Breast epithelium (tissue), 4 donors: ENCODE results near the gene FBXL15. TPM values are rescaled to one million over a fixed set of nuclear protein-coding genes. Genes with fewer than 3 reads are reported as not detected.

Experiments
- DNase-seq, 2 donors: peaks; one replicate each; pipeline ENCODE4 v3.0.0-alpha.2; 2019; ENCODE audit warnings: low spot score in 2 of 2
- H3K27ac ChIP-seq, 2 donors: fragments of 200-600 bp; sonication (generic) in 1 of 2; one replicate each; pipeline ENCODE4 v1.5.1; 2016 to 2019; ENCODE audit warnings: mild to moderate bottlenecking in 1 of 2
- H3K27me3 ChIP-seq, 2 donors: fragments of 200-600 bp; sonication (generic) in 1 of 2; one replicate each; pipeline versions ENCODE4 v1.5.1 to v1.6.0; 2017 to 2019; ENCODE audit warnings: control low read depth in 1 of 2, mild to moderate bottlenecking in 1 of 2
- H3K36me3 ChIP-seq: fragments of 200-600 bp; one replicate; pipeline ENCODE4 v1.5.1; 2019
- H3K4me1 ChIP-seq, 2 donors: fragments of 200-600 bp; sonication (generic); one replicate each; pipeline ENCODE4 v1.5.1; 2016 to 2019; ENCODE audit warnings: control low read depth in 1 of 2
- H3K4me3 ChIP-seq, 3 donors: fragments of 200-600 bp; sonication (generic); 1 replicate in 2 of 3; 2 replicates in 1 of 3; pipeline ENCODE4 v1.5.1; 2016 to 2019; ENCODE audit warnings: mild to moderate bottlenecking in 3 of 3, moderate library complexity in 2 of 3
- H3K9me3 ChIP-seq, 2 donors: fragments of 200-600 bp; sonication (generic) in 1 of 2; one replicate each; pipeline ENCODE4 v1.5.1; 2016 to 2019; ENCODE audit warnings: control low read depth in 1 of 2
- CTCF ChIP-seq, 3 donors: fragments of 450-650 bp; IDR thresholded peaks; one replicate each; pipeline ENCODE4 v1.5.1; 2016 to 2017; ENCODE audit warnings: antibody characterized with exemption in 3 of 3, mild to moderate bottlenecking in 3 of 3, moderate library complexity in 3 of 3
- POLR2A ChIP-seq: fragments of 450-650 bp; IDR thresholded peaks from one replicate; pipeline ENCODE4 v1.6.1; 2016; ENCODE audit warnings: antibody characterized with exemption, mild to moderate bottlenecking, moderate library complexity
- POLR2AphosphoS5 ChIP-seq, 3 donors: sonication (generic); formaldehyde crosslinking; IDR thresholded peaks; one replicate each; pipeline ENCODE4 v1.6.1; 2017; ENCODE audit warnings: antibody characterized with exemption in 3 of 3
- intact Hi-C: fragments of 100-400 bp; cut with DNase I; formaldehyde crosslinking; loops from one replicate; pipeline ENCODE4 v1.15.1; 2023; ENCODE audit warnings: low total_unique reads
- total RNA-seq, 3 donors: library from RNA; depleted of rRNA; stranded (reverse); fragments of >200 nt; gene quantifications; one replicate each; pipeline ENCODE4 v1.1.0, GENCODE V29; 2016

The FBXL15 gene
- total RNA-seq, 3 donors from 2014 or later, result 16.8 to 24.8 (median 21.0) TPM

GRCh38 chr10:102444851-102445250, 24.2 kb downstream of the FBXL15 start:
- H3K9me3 ChIP-seq, result no peaks in the 10 kb centered on the region
- no peaks in the 10 kb centered on the region for H3K27me3 ChIP-seq
- H3K4me3 ChIP-seq, result no peak overlapping the region
- intact Hi-C loops, result no loop called here
- no peak overlapping the region for H3K27ac ChIP-seq
- DNase-seq, result no peak
- H3K36me3 ChIP-seq, result no peaks in the 10 kb centered on the region
- no peaks in the 10 kb centered on the region for H3K4me1 ChIP-seq
- TF ChIP-seq POLR2A (no peak), POLR2AphosphoS5 (IDR thresholded peaks at IDR 0.05) (no peak), CTCF (IDR thresholded peaks at IDR 0.05) (no peak)

GRCh38 chr10:102449321-102450123, 28.9 kb downstream of the FBXL15 start:
- peak overlapping the region; percentile 67 to 97 (median 86) for H3K4me3 ChIP-seq
- no peaks in the 10 kb centered on the region for H3K36me3 ChIP-seq
- H3K27me3 ChIP-seq, result no peaks in the 10 kb centered on the region
- H3K9me3 ChIP-seq, result no peaks in the 10 kb centered on the region
- peak; percentile 83 to 89 for DNase-seq
- intact Hi-C loops, result no loop called here
- H3K4me1 ChIP-seq, result peaks cover 0 to 5% of the 10 kb centered on the region in 2 donors
- peak overlapping the region; percentile 75 to 95 for H3K27ac ChIP-seq
- TF ChIP-seq POLR2A, result no peak
- no peak for TF ChIP-seq CTCF (IDR thresholded peaks at IDR 0.05)
- TF ChIP-seq POLR2AphosphoS5 (IDR thresholded peaks at IDR 0.05), result no peak

DNA sequence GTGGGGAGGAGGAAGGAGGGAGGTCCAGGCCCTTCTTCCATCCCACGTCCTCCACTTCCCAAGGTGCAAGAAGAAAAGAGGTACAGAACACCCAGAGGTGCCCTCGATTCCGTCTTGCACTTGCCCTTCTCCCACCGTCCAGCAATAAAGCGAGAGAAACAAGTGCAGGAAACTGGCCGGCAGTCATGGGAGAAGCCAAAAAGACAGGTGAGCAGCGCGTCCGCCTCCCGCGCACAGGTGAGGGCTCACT, 29.4 kb downstream of the FBXL15 start:
- Histone ChIP-seq H3K36me3 (no peaks in the 10 kb centered on the region), H3K4me3 (peak overlapping the region; percentile 67 to 97 (median 86)), H3K27ac (peak overlapping the region; percentile 75 to 95), H3K4me1 (peaks cover 0 to 5% of the 10 kb centered on the region in 2 donors), H3K27me3 (no peaks in the 10 kb centered on the region), H3K9me3 (no peaks in the 10 kb centered on the region)
- intact Hi-C loops, result no loop called here
- TF ChIP-seq POLR2AphosphoS5 (IDR thresholded peaks at IDR 0.05) (no peak), CTCF (IDR thresholded peaks at IDR 0.05) (no peak), POLR2A (no peak)
- no peak for DNase-seq

GRCh38 chr10:102450374-102451104, 29.9 kb downstream of the FBXL15 start:
- peak; percentile 64 to 70 for DNase-seq

More at GRCh38 chr10:102450374-102451104, 29.9 kb downstream of the FBXL15 start:
- intact Hi-C loops, result no loop called here
- Histone ChIP-seq H3K27me3 (no peaks in the 10 kb centered on the region), H3K9me3 (no peaks in the 10 kb centered on the region), H3K36me3 (no peaks in the 10 kb centered on the region), H3K27ac (peak overlapping the region; percentile 75 to 95), H3K4me3 (peak overlapping the region; percentile 67 to 97 (median 86)), H3K4me1 (peaks cover 0 to 5% of the 10 kb centered on the region in 2 donors)
- TF ChIP-seq CTCF (IDR thresholded peaks at IDR 0.05) (peak in 1 of 3 donors; percentile 7), POLR2AphosphoS5 (IDR thresholded peaks at IDR 0.05) (peak in 1 of 3 donors; percentile 16), POLR2A (no peak)
